ENCODE measurements around the gene DNAH17. TPM values are rescaled to one million over a fixed set of nuclear protein-coding genes. Genes with fewer than 3 reads are reported as not detected.
A peak's percentile ranks its signal among the peaks of the same experiment; 100 is the strongest.

Gene DNAH17
- total and polyA plus RNA-seq, 4 experiments from 2014 or later: 0.49 to 1.0 (median 0.78) TPM; not detected in 1

GRCh38 chr17:78376161-78376560 lies 201.0 kb downstream of the DNAH17 start:
- Histone ChIP-seq H3K9me3 (ENCODE audit: control insufficient read depth in 1 of 2, low read length in 2 of 2) (no peaks in the 10 kb centered on the region), H3K27ac (ENCODE audit: low read depth, low read length) (no peak overlapping the region), H3K27me3 (ENCODE audit: insufficient read depth, low read length) (no peaks in the 10 kb centered on the region), H3K36me3 (ENCODE audit: insufficient read depth, low read length) (no peaks in the 10 kb centered on the region), H3K4me3 (ENCODE audit: low read length in 2 of 2) (no peak overlapping the region), H3K4me1 (ENCODE audit: insufficient read depth, low read length) (peaks cover 28% of the 10 kb centered on the region)
- intact Hi-C loops (cut with micrococcal nuclease): no loop called here
- H3K9me3 Mint-ChIP-seq: no peaks in the 10 kb centered on the region
- H3K27me3 Mint-ChIP-seq: peaks cover 0 to 2% of the 10 kb centered on the region in 2 donors
- DNase-seq: no peak
- CTCF ChIA-PET (ENCODE audit: partially characterized antibody): interaction anchor here (1.3 kb wide), 1 partner anchor 15 kb away, joined by 8 read pairs; no protein-coding TSS in a partner anchor
- H3K4me3 Mint-ChIP-seq: peak overlapping the region in 3 of 8 donors; percentile 5 to 43 (median 24)
- peak overlapping the region in 2 of 7 donors; percentile 65 to 77 for H3K27ac Mint-ChIP-seq
- POLR2A ChIA-PET (ENCODE audit: partially characterized antibody): interaction anchor here (1.2 kb wide), 1 partner anchor 10 kb away, joined by 3 read pairs; no protein-coding TSS in a partner anchor
- H3K4me1 Mint-ChIP-seq: peaks cover 13 to 27% (median 18%) of the 10 kb centered on the region in 4 donors
- peaks cover 5 to 10% of the 10 kb centered on the region in 2 donors for H3K36me3 Mint-ChIP-seq

DNA sequence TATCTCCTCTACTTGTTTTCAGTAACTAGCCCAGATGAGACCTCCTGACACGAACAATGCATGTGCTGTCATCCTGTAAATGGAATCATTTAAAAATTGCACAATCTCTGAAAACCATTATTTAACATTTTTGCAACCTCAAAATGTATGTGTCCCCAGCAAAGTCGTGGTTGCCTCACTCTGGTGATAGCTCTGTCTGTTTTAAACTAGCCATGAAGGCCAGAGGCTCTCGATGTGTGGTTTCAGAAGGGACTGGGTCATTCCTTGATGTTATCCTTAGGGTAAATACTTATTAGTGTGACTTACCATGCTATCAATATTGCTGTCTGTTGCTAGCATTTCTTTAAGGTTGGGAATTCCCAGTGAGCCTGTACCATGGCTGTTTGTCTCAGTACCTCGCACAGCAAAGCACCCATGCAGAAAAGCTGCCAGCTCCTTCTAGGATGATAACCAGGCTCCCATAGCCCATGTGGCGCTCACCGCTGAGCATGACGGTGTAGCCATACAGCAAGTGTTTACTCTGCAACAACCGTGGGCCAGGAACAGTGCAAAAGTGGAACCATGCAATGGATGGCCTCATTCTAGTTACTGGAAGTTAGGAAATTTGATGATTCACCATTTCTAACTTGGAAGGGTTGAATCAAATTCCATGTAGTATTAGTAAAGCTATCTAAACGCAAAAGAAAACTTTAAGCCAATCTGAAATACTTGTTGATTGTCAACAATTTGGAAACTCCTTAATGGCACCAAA lies 201.6 kb downstream of the DNAH17 start:
- Histone ChIP-seq H3K4me3 (ENCODE audit: low read length in 2 of 2) (no peak overlapping the region), H3K36me3 (ENCODE audit: insufficient read depth, low read length) (no peaks in the 10 kb centered on the region), H3K27ac (ENCODE audit: low read depth, low read length) (no peak overlapping the region), H3K9me3 (ENCODE audit: control insufficient read depth in 1 of 2, low read length in 2 of 2) (no peaks in the 10 kb centered on the region), H3K27me3 (ENCODE audit: insufficient read depth, low read length) (no peaks in the 10 kb centered on the region), H3K4me1 (ENCODE audit: insufficient read depth, low read length) (peaks cover 22% of the 10 kb centered on the region)
- Mint-ChIP-seq H3K4me3 (peak overlapping the region in 1 of 8 donors; percentile 43), H3K27ac (peak overlapping the region in 1 of 7 donors; percentile 77), H3K27me3 (peaks cover 0 to 2% of the 10 kb centered on the region in 2 donors), H3K9me3 (no peaks in the 10 kb centered on the region), H3K36me3 (peaks cover 5 to 10% of the 10 kb centered on the region in 2 donors), H3K4me1 (peaks cover 11 to 21% (median 14%) of the 10 kb centered on the region in 4 donors)
- intact Hi-C loops (cut with micrococcal nuclease): no loop called here
- ChIA-PET CTCF (ENCODE audit: partially characterized antibody) (interaction anchor here (1.1 to 1.3 kb wide), 2 partner anchors 13 to 15 kb away, joined by 3 to 8 read pairs; no protein-coding TSS in a partner anchor), POLR2A (ENCODE audit: partially characterized antibody) (interaction anchor here (1.2 kb wide), 1 partner anchor 10 kb away, joined by 3 read pairs; no protein-coding TSS in a partner anchor)
- DNase-seq: no peak

GRCh38 chr17:78374631-78375274 lies 202.4 kb downstream of the DNAH17 start:
- Mint-ChIP-seq H3K4me1 (peaks cover 5 to 13% (median 7%) of the 10 kb centered on the region in 4 donors), H3K27me3 (peaks cover 0 to 2% of the 10 kb centered on the region in 2 donors), H3K9me3 (no peaks in the 10 kb centered on the region), H3K27ac (no peak overlapping the region), H3K36me3 (peaks cover 0 to 5% of the 10 kb centered on the region in 2 donors), H3K4me3 (no peak overlapping the region)
- peaks cover 14% of the 10 kb centered on the region for H3K4me1 ChIP-seq (ENCODE audit: insufficient read depth, low read length)
- ChIA-PET POLR2A (ENCODE audit: partially characterized antibody) (no interaction called here), CTCF (ENCODE audit: partially characterized antibody) (interaction anchor here (1.1 kb wide), 1 partner anchor 12 kb away, joined by 3 read pairs; no protein-coding TSS in a partner anchor)
- H3K9me3 ChIP-seq (ENCODE audit: control insufficient read depth in 1 of 2, low read length in 2 of 2): no peaks in the 10 kb centered on the region
- no peak for DNase-seq
- H3K36me3 ChIP-seq (ENCODE audit: insufficient read depth, low read length): no peaks in the 10 kb centered on the region
- no peaks in the 10 kb centered on the region for H3K27me3 ChIP-seq (ENCODE audit: insufficient read depth, low read length)
- H3K4me3 ChIP-seq (ENCODE audit: low read length in 2 of 2): no peak overlapping the region
- intact Hi-C loops (cut with micrococcal nuclease): no loop called here
- no peak overlapping the region for H3K27ac ChIP-seq (ENCODE audit: low read depth, low read length)

DNA sequence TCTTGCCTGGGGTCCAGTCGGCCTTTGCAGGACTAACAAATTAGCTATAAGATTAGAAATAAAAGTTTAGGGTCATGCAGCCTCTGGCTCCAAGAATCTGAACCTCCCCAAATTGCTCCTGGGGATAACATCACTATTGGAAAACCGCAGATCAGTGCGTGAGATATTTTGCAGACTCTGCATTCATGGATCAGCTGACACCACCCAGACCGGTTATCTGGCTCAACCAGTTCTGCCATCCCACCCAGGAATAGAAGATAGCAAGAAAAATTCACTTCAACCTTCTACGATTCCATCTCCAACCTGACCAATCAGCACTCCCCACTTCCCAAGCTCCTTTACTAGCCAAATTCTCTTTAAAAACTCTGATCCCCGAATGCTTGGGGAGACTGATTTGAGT lies 203.0 kb downstream of the DNAH17 start:
- ChIA-PET POLR2A (ENCODE audit: partially characterized antibody) (interaction anchor here (0.6 kb wide), 1 partner anchor 40 kb away, joined by 3 read pairs; no protein-coding TSS in a partner anchor), CTCF (ENCODE audit: partially characterized antibody) (interaction anchor here (1.1 kb wide), 1 partner anchor 11 kb away, joined by 3 read pairs; no protein-coding TSS in a partner anchor)
- H3K4me1 ChIP-seq (ENCODE audit: insufficient read depth, low read length): peaks cover 8% of the 10 kb centered on the region
- Mint-ChIP-seq H3K27me3 (peaks cover 0 to 2% of the 10 kb centered on the region in 2 donors), H3K27ac (no peak overlapping the region), H3K36me3 (peaks cover 0 to 4% of the 10 kb centered on the region in 2 donors), H3K4me3 (no peak overlapping the region), H3K4me1 (peaks cover 3 to 9% (median 4%) of the 10 kb centered on the region in 4 donors), H3K9me3 (no peaks in the 10 kb centered on the region)
- no peaks in the 10 kb centered on the region for H3K36me3 ChIP-seq (ENCODE audit: insufficient read depth, low read length)
- H3K27me3 ChIP-seq (ENCODE audit: insufficient read depth, low read length): no peaks in the 10 kb centered on the region
- H3K4me3 ChIP-seq (ENCODE audit: low read length in 2 of 2): no peak overlapping the region
- intact Hi-C loops (cut with micrococcal nuclease): no loop called here
- no peaks in the 10 kb centered on the region for H3K9me3 ChIP-seq (ENCODE audit: control insufficient read depth in 1 of 2, low read length in 2 of 2)
- no peak overlapping the region for H3K27ac ChIP-seq (ENCODE audit: low read depth, low read length)
- DNase-seq: no peak

Other genes with a start within 250 kb of the DNAH17 start
- 1 to 10 TPM; 7.5 to 8.4 TPM for gene SOCS3, start 217.3 kb downstream of the DNAH17 start, total RNA-seq
- 100 to 1,000 TPM in 1 of 2 donors, 10 to 100 TPM in 1; 60.8 to 220 TPM for gene SOCS3, start 217.3 kb downstream of the DNAH17 start, polyA plus RNA-seq
- 10 to 100 TPM; 84.4 to 84.8 TPM for gene PGS1, start 198.7 kb downstream of the DNAH17 start, total RNA-seq
- gene PGS1, start 198.7 kb downstream of the DNAH17 start, polyA plus RNA-seq: 10 to 100 TPM; 33.9 to 36.6 TPM
- 100 to 1,000 TPM; 380 to 390 TPM for gene CYTH1, start 204.9 kb upstream of the DNAH17 start, total RNA-seq
- gene CYTH1, start 204.9 kb upstream of the DNAH17 start, polyA plus RNA-seq: 100 to 1,000 TPM; 271 to 370 TPM